H1 (cell line): ENCODE results near the gene KLC4. TPM values are rescaled to one million over a fixed set of nuclear protein-coding genes. Genes with fewer than 3 reads are reported as not detected.

Experiments used
- CTCF ChIA-PET: fragments of 300-600 bp; sonication (Branson Sonifier 250); formaldehyde crosslinking; loops from one replicate; lab custom pipeline; 2021; ENCODE audit not compliant: partially characterized antibody; lab: Charles Lee
- POLR2A ChIA-PET: fragments of 300-600 bp; sonication (Branson Sonifier 250); formaldehyde crosslinking; loops from one replicate; lab custom pipeline; 2021; ENCODE audit warnings: inconsistent platforms; ENCODE audit not compliant: partially characterized antibody; lab: Charles Lee
- DNase-seq, 2 experiments: peaks; one replicate each; pipeline versions ENCODE4 v3.0.0 to v3.0.0-alpha.2; 2010 to 2022; ENCODE audit warnings: low spot score in 2 of 2, low read depth in 1 of 2, mixed read lengths in 1 of 2
- FAIRE-seq: peaks from 2 replicates; lab custom pipeline; 2011; peaks lifted over from hg19 to GRCh38; lab: Jason Lieb, UNC
- H2AFZ ChIP-seq: 2 replicates; pipeline ENCODE4 v1.8.1; 2012; ENCODE audit warnings: low read length, inconsistent platforms
- H2AK5ac ChIP-seq: 2 replicates; pipeline ENCODE4 v1.6.1; 2013; ENCODE audit warnings: low read depth, low read length
- H2BK120ac ChIP-seq: replicated peaks from 2 replicates; pipeline ENCODE3; 2013; ENCODE audit warnings: low read depth, low read length, inconsistent platforms
- H2BK12ac ChIP-seq: 2 replicates; pipeline ENCODE4 v1.6.1; 2013; ENCODE audit warnings: low read depth, low read length
- H2BK15ac ChIP-seq: 2 replicates; pipeline ENCODE4 v1.6.1; 2013; ENCODE audit warnings: low read length
- H2BK20ac ChIP-seq: 2 replicates; pipeline ENCODE4 v1.6.1; 2013; ENCODE audit warnings: low read length
- H2BK5ac ChIP-seq: 2 replicates; pipeline ENCODE4 v1.6.1; 2013; ENCODE audit warnings: low read depth, low read length
- H3K14ac ChIP-seq: 2 replicates; pipeline ENCODE4 v1.6.1; 2013; ENCODE audit warnings: inconsistent platforms; ENCODE audit not compliant: insufficient read length
- H3K18ac ChIP-seq: 2 replicates; pipeline ENCODE4 v1.6.1; 2013; ENCODE audit warnings: low read length; ENCODE audit errors: extremely low read depth
- H3K23ac ChIP-seq: 2 replicates; pipeline ENCODE4 v1.6.1; 2013; ENCODE audit warnings: inconsistent platforms; ENCODE audit not compliant: insufficient read length
- H3K23me2 ChIP-seq: 2 replicates; pipeline ENCODE4 v1.6.1; 2013; ENCODE audit warnings: low read depth, low read length
- H3K27ac ChIP-seq: 2 replicates; pipeline ENCODE4 v1.6.1; 2011; ENCODE audit warnings: low read depth, low read length, inconsistent platforms
- H3K27me3 ChIP-seq, 4 experiments: replicated peaks in 1 of 4; 1 replicate in 1 of 4; 2 replicates in 3 of 4; pipeline versions ENCODE4 v1.6.1 to v1.8.1; 2011 to 2013; ENCODE audit warnings: low read length in 3 of 4, mild to moderate bottlenecking in 3 of 4, inconsistent platforms in 2 of 4, mixed read lengths in 2 of 4, moderate library complexity in 1 of 4; ENCODE audit not compliant: control insufficient read depth in 3 of 4, insufficient read depth in 3 of 4; ENCODE audit errors: extremely low read depth in 1 of 4
- H3K36me3 ChIP-seq, 4 experiments: 2 replicates each; pipeline versions ENCODE4 v1.6.1 to v1.8.1; 2011 to 2013; ENCODE audit warnings: mild to moderate bottlenecking in 4 of 4, low read length in 3 of 4, moderate library complexity in 2 of 4, control low read depth in 1 of 4, inconsistent platforms in 1 of 4; ENCODE audit not compliant: insufficient read depth in 4 of 4, control insufficient read depth in 2 of 4
- H3K4ac ChIP-seq: replicated peaks from 2 replicates; pipeline ENCODE3; 2013; ENCODE audit warnings: low read length, low read depth, mixed read lengths, inconsistent platforms; ENCODE audit not compliant: insufficient read length
- H3K4me1 ChIP-seq, 4 experiments: replicated peaks in 1 of 4; 1 replicate in 1 of 4; 2 replicates in 3 of 4; pipeline versions ENCODE4 v1.6.1 to v1.8.1; 2011 to 2013; ENCODE audit warnings: low read length in 3 of 4, inconsistent platforms in 2 of 4, mixed read lengths in 1 of 4; ENCODE audit not compliant: insufficient read depth in 4 of 4, control insufficient read depth in 3 of 4
- H3K4me2 ChIP-seq, 2 experiments: 2 replicates each; pipeline versions ENCODE4 v1.6.1 to v1.8.1; 2011 to 2013; ENCODE audit warnings: low read depth in 2 of 2, low read length in 2 of 2, control low read depth in 1 of 2, inconsistent platforms in 1 of 2, mild to moderate bottlenecking in 1 of 2; ENCODE audit not compliant: insufficient read depth in 1 of 2
- H3K4me3 ChIP-seq, 4 experiments: fragments of 200-600, 300-600 bp in 1 of 4; sonication (generic), shearing (Covaris generic), sonication (Bioruptor Twin) in 1 of 4; 2 replicates each; pipeline versions ENCODE4 v1.5.1 to v1.8.1; 2011 to 2016; ENCODE audit warnings: low read length in 4 of 4, low read depth in 3 of 4, control low read depth in 2 of 4, inconsistent platforms in 2 of 4, mild to moderate bottlenecking in 2 of 4, mixed read lengths in 1 of 4, moderate library complexity in 1 of 4; ENCODE audit not compliant: insufficient read depth in 2 of 4; ENCODE audit errors: extremely low read depth in 1 of 4
- H3K56ac ChIP-seq: replicated peaks from 2 replicates; pipeline ENCODE3; 2013; ENCODE audit warnings: low read depth, mild to moderate bottlenecking, mixed read lengths, low read length, inconsistent platforms; ENCODE audit not compliant: insufficient read length
- H3K79me1 ChIP-seq: 2 replicates; pipeline ENCODE4 v1.6.1; 2013; ENCODE audit warnings: low read depth, low read length, control low read depth
- H3K79me2 ChIP-seq, 2 experiments: 2 replicates each; pipeline versions ENCODE4 v1.6.1 to v1.8.1; 2012 to 2013; ENCODE audit warnings: low read length in 2 of 2, mild to moderate bottlenecking in 2 of 2, inconsistent platforms in 1 of 2; ENCODE audit not compliant: insufficient read depth in 2 of 2, control insufficient read depth in 1 of 2
- H3K9ac ChIP-seq, 4 experiments: replicated peaks in 1 of 4; 1 replicate in 1 of 4; 2 replicates in 3 of 4; pipeline versions ENCODE4 v1.6.1 to v1.8.1; 2011 to 2013; ENCODE audit warnings: low read depth in 3 of 4, low read length in 3 of 4, control low read depth in 2 of 4, mild to moderate bottlenecking in 2 of 4, moderate library complexity in 2 of 4, inconsistent platforms in 1 of 4; ENCODE audit errors: extremely low read depth in 1 of 4
- H3K9me3 ChIP-seq, 2 experiments: 2 replicates each; pipeline versions ENCODE4 v1.6.1 to v1.8.1; 2012 to 2013; ENCODE audit warnings: mild to moderate bottlenecking in 2 of 2, moderate library complexity in 2 of 2, control low read depth in 1 of 2, inconsistent platforms in 1 of 2, low read depth in 1 of 2, low read length in 1 of 2, mixed read lengths in 1 of 2; ENCODE audit not compliant: insufficient read depth in 2 of 2
- H4K20me1 ChIP-seq, 2 experiments: replicated peaks in 1 of 2; 2 replicates each; pipeline versions ENCODE3 to v1.8.1; 2011 to 2013; ENCODE audit warnings: inconsistent platforms in 2 of 2, low read length in 2 of 2, mild to moderate bottlenecking in 1 of 2; ENCODE audit not compliant: insufficient read depth in 2 of 2, control insufficient read depth in 1 of 2
- H4K5ac ChIP-seq: 2 replicates; pipeline ENCODE4 v1.6.1; 2013; ENCODE audit warnings: low read length, low read depth, mixed read lengths, inconsistent platforms; ENCODE audit not compliant: insufficient read length
- H4K8ac ChIP-seq: 2 replicates; pipeline ENCODE4 v1.8.0; 2013; ENCODE audit warnings: mild to moderate bottlenecking, moderate library complexity, low read length, inconsistent platforms; ENCODE audit not compliant: insufficient read depth; ENCODE audit errors: extremely low read depth
- H4K91ac ChIP-seq: replicated peaks from 2 replicates; pipeline ENCODE3; 2013; ENCODE audit warnings: low read length, mixed read lengths, inconsistent platforms; ENCODE audit not compliant: insufficient read length
- ASH2L ChIP-seq: fragments of 200-600, 300-600 bp; sonication (generic); IDR thresholded peaks from one replicate; pipeline ENCODE4 v1.7.1; 2017; ENCODE audit warnings: low read length
- CBX5 ChIP-seq: fragments of 300-800, 300-1000 bp; sonication (generic); IDR thresholded peaks from 2 replicates; pipeline ENCODE4 v1.7.1; 2016; ENCODE audit warnings: antibody characterized with exemption, low read length, low read depth
- HDAC6 ChIP-seq: IDR thresholded peaks from one replicate; pipeline ENCODE4 v1.7.1; 2012; ENCODE audit warnings: low read depth, mild to moderate bottlenecking, inconsistent platforms, low read length, moderate library complexity
- NRF1 ChIP-seq: IDR thresholded peaks from 2 replicates; pipeline ENCODE4 v1.6.1; 2011; ENCODE audit warnings: mild to moderate bottlenecking, low read depth, low read length, improper control_type of control experiment
- POLR2A ChIP-seq, 2 experiments: IDR thresholded peaks; 1 replicate in 1 of 2; 2 replicates in 1 of 2; pipeline ENCODE4 v1.6.1; 2011; ENCODE audit warnings: low read depth in 2 of 2, low read length in 2 of 2, mild to moderate bottlenecking in 2 of 2; ENCODE audit errors: control extremely low read depth in 1 of 2
- SIX5 ChIP-seq: IDR thresholded peaks from 2 replicates; pipeline ENCODE4 v1.6.1; 2011; ENCODE audit warnings: mild to moderate bottlenecking, low read depth, low read length
- SRF ChIP-seq: IDR thresholded peaks from 2 replicates; pipeline ENCODE4 v1.6.1; 2011; ENCODE audit warnings: mild to moderate bottlenecking, low read depth, low read length, moderate library complexity
- TBP ChIP-seq: IDR thresholded peaks from 2 replicates; pipeline ENCODE4 v1.6.1; 2011; ENCODE audit warnings: low read depth, low read length, improper control_type of control experiment
- WGBS, 2 experiments: shearing (Covaris generic) in 1 of 2; methylation state at CpG; one replicate each; pipeline versions ENCODE4 v1.1.6 to v1.1.7; 2013 to 2015; ENCODE audit warnings: low lambda C conversion rate in 2 of 2, mixed read lengths in 2 of 2, inconsistent platforms in 1 of 2, low coverage in 1 of 2, missing lambda C conversion rate in 1 of 2; ENCODE audit not compliant: insufficient replicate concordance in 2 of 2, insufficient coverage in 1 of 2, insufficient read length in 1 of 2; ENCODE audit errors: extremely low coverage in 1 of 2, missing lambda C conversion rate in 1 of 2; 5-methylcytosine and 5-hydroxymethylcytosine counted together
- polyA plus RNA-seq, 7 experiments: library from polyadenylated mRNA; depleted of rRNA in 3 of 7; stranded (reverse) in 5 of 7; unstranded in 2 of 7; fragments of >200 nt in 5 of 7; fragments of 200-250 nt in 2 of 7; gene quantifications; 1 replicate in 5 of 7; 2 replicates in 1 of 7; 4 replicates in 1 of 7; pipeline versions ENCODE4 v1.2.1 to v1.2.3, GENCODE V29; 2011 to 2013; ENCODE audit warnings: missing spikeins in 2 of 7, mixed read lengths in 2 of 7
- total RNA-seq: library from RNA; stranded (reverse); fragmentation: NEBNext Ultra II Directional; extraction: Animal tissue kit (Norgen Biotek cat#: 25700); gene quantifications from 2 replicates; pipeline ENCODE4 v1.2.1, GENCODE V29; 2021

KLC4 gene
- total and polyA plus RNA-seq, 2 of the 8 experiments (the other 6 are each of a cell fraction or from before 2014, with no cell fraction given), result 15.7 to 28.5 TPM

DNA sequence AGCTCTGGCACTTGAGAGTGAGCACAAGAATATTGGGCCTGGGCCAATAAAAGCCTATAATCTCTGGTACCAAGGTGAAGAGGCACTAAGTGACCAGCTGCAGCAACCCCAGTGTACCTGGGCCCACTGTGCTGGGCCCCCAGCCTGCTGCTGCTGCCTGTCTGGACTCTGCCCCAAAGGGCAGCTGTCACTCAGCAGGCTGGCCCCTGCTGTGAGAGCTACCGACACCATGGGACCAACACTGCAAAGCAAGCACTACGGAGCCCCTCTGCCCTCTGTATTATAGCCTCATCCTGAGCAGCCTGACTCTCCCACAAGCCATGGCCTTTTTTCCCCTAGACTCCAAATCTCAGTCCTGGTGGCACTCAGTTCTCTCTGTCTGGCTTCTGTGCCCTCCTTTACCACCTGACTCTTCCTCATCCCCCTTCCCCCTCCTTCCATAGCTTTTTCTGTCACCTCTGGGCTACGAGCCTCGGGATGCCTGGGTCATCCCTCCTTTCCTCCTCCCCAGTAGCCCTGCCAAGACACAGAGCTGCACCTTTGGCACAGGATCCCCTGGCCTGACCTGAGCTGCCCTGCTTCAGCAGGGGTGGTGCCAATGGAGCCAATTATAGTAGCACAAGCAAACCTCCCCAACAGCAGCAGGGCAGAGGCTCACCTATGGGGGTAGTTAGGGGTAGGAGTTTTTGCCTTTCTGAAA, 23.8 kb upstream of the KLC4 start:
- Histone ChIP-seq H2BK20ac (no peak overlapping the region), H2BK5ac (no peak overlapping the region), H2AK5ac (no peak overlapping the region), H3K18ac (no peak overlapping the region), H3K79me1 (no peaks in the 10 kb centered on the region), H2BK15ac (no peak overlapping the region), H3K27me3 (no peaks in the 10 kb centered on the region), H4K5ac (no peak overlapping the region), H3K36me3 (peaks cover 2 to 35% (median 14%) of the 10 kb centered on the region in 4 experiments; a peak in 5 of 8 replicates), H4K20me1 (peaks cover 2 to 16% of the 10 kb centered on the region in 2 experiments), H3K14ac (no peak overlapping the region), H2AFZ (no peak overlapping the region), H3K56ac (no peak overlapping the region), H3K23ac (no peak overlapping the region), H3K9ac (no peak overlapping the region), H3K4me3 (no peak overlapping the region), H2BK120ac (no peak overlapping the region), H3K4me2 (no peak overlapping the region), H4K8ac (peak overlapping the region; percentile 77; the same call in 1 of the 2 replicates), H3K23me2 (peaks cover 2% of the 10 kb centered on the region; the same call in 1 of the 2 replicates), H4K91ac (no peak overlapping the region), H3K4me1 (no peaks in the 10 kb centered on the region), H3K4ac (no peak overlapping the region), H2BK12ac (no peak overlapping the region), H3K27ac (no peak overlapping the region), H3K79me2 (no peaks in the 10 kb centered on the region), H3K9me3 (no peaks in the 10 kb centered on the region)
- 90% methylated on average over 3 of the region's 4 CpGs; no CpG with 5 or more reads in 1 of the 2 experiments for WGBS, 2 experiments
- FAIRE-seq (no peak), DNase-seq (no peak)
- POLR2A ChIA-PET, result interaction anchor here (1.0 to 29.7 kb wide), 7 partner anchors 7 to 127 kb away, joined by 3 to 584 read pairs (median 7); partner anchors contain the start of genes CNPY3, CUL7, KLC4 and KLHDC3
- CTCF ChIA-PET, result interaction anchor here (0.6 to 2.2 kb wide), 9 partner anchors 9 to 304 kb away, joined by 3 to 5 read pairs (median 3); no protein-coding TSS in a partner anchor
- no peak for TF ChIP-seq SIX5
- TF ChIP-seq TBP, result no peak
- TF ChIP-seq SRF, result no peak
- no peak for TF ChIP-seq CBX5
- TF ChIP-seq ASH2L, result no peak
- TF ChIP-seq HDAC6, result no peak
- TF ChIP-seq POLR2A (IDR thresholded peaks at IDR 0.05; ENCODE audit: control extremely low read depth in 1 of 2, low read depth in 2 of 2, low read length in 2 of 2), result peak in 1 of 2 experiments; percentile 37; a peak in 1 of 3 replicates
- no peak for TF ChIP-seq NRF1
